OCI-LY1 (cell line): Measurements from ENCODE around the gene NSD1.

Experiments used
- H2AFZ ChIP-seq: fragments of 200-600 bp; sonication (generic), shearing (Covaris generic); 2 replicates; pipeline ENCODE4 v1.6.0; 2014; ENCODE audit warnings: antibody characterized with exemption, mild to moderate bottlenecking, low read length
- H3F3A ChIP-seq: fragments of 200-600 bp; sonication (generic), shearing (Covaris generic); 2 replicates; pipeline ENCODE4 v1.6.0; 2014; ENCODE audit warnings: mild to moderate bottlenecking, antibody characterized with exemption, low read length, moderate library complexity; ENCODE audit not compliant: insufficient read depth
- H3K27ac ChIP-seq: fragments of 200-600 bp; sonication (generic); 2 replicates; pipeline ENCODE4 v1.5.1; 2014; ENCODE audit warnings: low read length, mixed run types, mild to moderate bottlenecking, low read depth; ENCODE audit not compliant: poor library complexity, severe bottlenecking
- H3K27me3 ChIP-seq: fragments of 200-600 bp; sonication (generic); 2 replicates; pipeline ENCODE4 v1.6.0; 2014; ENCODE audit warnings: antibody characterized with exemption, mild to moderate bottlenecking, low read length, moderate library complexity; ENCODE audit not compliant: insufficient read depth
- H3K36me3 ChIP-seq: fragments of 200-600 bp; sonication (generic); 2 replicates; pipeline ENCODE4 v1.6.1; 2014; ENCODE audit warnings: mild to moderate bottlenecking, antibody characterized with exemption, low read length, moderate library complexity, mixed read lengths; ENCODE audit not compliant: insufficient read depth
- H3K4me1 ChIP-seq: fragments of 200-600 bp; sonication (generic); 2 replicates; pipeline ENCODE4 v1.5.1; 2014; ENCODE audit warnings: mild to moderate bottlenecking, low read length, moderate library complexity; ENCODE audit not compliant: insufficient read depth, severe bottlenecking
- H3K4me2 ChIP-seq: fragments of 200-600 bp; sonication (generic), shearing (Covaris generic); 2 replicates; pipeline ENCODE4 v1.6.1; 2014; ENCODE audit warnings: low read length
- H3K4me3 ChIP-seq: fragments of 200-600 bp; sonication (generic); 2 replicates; pipeline ENCODE4 v1.5.1; 2014; ENCODE audit warnings: low read length, low read depth, mild to moderate bottlenecking, mixed read lengths; ENCODE audit not compliant: poor library complexity, severe bottlenecking
- H3K79me2 ChIP-seq: fragments of 200-600 bp; shearing (Covaris generic); 2 replicates; pipeline ENCODE4 v1.6.1; 2016; ENCODE audit warnings: mixed run types, low read length, mixed read lengths; ENCODE audit not compliant: insufficient read depth
- H3K9ac ChIP-seq: fragments of 200-600 bp; sonication (generic), shearing (Covaris generic); 2 replicates; pipeline ENCODE4 v1.6.1; 2014; ENCODE audit warnings: mild to moderate bottlenecking, low read length, mixed read lengths
- H3K9me2 ChIP-seq: fragments of 200-600 bp; sonication (generic), shearing (Covaris generic); 2 replicates; pipeline ENCODE4 v1.6.1; 2014; ENCODE audit warnings: low read depth, mild to moderate bottlenecking, low read length, mixed read lengths
- H3K9me3 ChIP-seq: fragments of 200-600 bp; shearing (Covaris generic); 2 replicates; pipeline ENCODE4 v1.6.1; 2014; ENCODE audit warnings: low read length, mixed read lengths
- H4K20me1 ChIP-seq: fragments of 200-600 bp; sonication (generic), shearing (Covaris generic); 2 replicates; pipeline ENCODE4 v1.6.0; 2016; ENCODE audit warnings: mild to moderate bottlenecking, low read length; ENCODE audit not compliant: insufficient read depth
- EZH2 ChIP-seq: fragments of 200-600 bp; sonication (generic), shearing (Covaris generic); IDR thresholded peaks from 2 replicates; pipeline ENCODE4 v1.8.0; 2017; ENCODE audit warnings: borderline replicate concordance, mixed run types, mild to moderate bottlenecking, antibody characterized with exemption, low read length, moderate library complexity, mixed read lengths
- TF ChIP-seq, protein P1 (sequence below): fragments of 200-600 bp; sonication (generic), shearing (Covaris generic); IDR thresholded peaks from 2 replicates; pipeline ENCODE4 v1.5.1; 2017; ENCODE audit warnings: mild to moderate bottlenecking, antibody characterized with exemption, low read length, moderate library complexity, mixed read lengths

Gene NSD1

DNA sequence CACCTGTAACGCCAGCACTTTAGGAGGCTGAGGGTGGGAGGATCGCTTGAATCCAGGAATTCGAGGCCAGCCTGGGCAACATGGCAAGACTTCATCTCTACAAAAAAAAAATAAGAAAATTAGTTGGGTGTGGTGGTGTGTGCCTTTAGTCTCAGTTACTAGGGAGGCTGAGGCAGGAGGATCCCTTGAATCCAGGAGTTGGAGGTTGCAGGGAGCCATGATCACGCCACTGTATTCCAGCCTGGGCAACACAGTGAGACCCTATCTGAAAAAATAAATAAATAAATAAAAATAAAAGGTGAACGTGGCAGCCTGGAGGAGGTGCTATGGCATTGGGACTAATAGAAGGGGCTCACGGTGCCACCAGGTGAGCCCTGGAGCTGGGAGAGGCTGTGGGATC is 39.8 kb upstream of the NSD1 start:
- no peaks in the 10 kb centered on the region for H4K20me1 ChIP-seq
- no peaks in the 10 kb centered on the region for H3K9me2 ChIP-seq
- H3K27me3 ChIP-seq, result peaks cover 10% of the 10 kb centered on the region; the same call in 1 of the 2 replicates
- no peak overlapping the region for H3K4me3 ChIP-seq
- no peaks in the 10 kb centered on the region for H3K36me3 ChIP-seq
- H3K27ac ChIP-seq, result no peak overlapping the region
- no peak overlapping the region for H3K9ac ChIP-seq
- H3K4me1 ChIP-seq, result no peaks in the 10 kb centered on the region
- no peak for TF ChIP-seq EZH2
- TF ChIP-seq, protein P1, sequence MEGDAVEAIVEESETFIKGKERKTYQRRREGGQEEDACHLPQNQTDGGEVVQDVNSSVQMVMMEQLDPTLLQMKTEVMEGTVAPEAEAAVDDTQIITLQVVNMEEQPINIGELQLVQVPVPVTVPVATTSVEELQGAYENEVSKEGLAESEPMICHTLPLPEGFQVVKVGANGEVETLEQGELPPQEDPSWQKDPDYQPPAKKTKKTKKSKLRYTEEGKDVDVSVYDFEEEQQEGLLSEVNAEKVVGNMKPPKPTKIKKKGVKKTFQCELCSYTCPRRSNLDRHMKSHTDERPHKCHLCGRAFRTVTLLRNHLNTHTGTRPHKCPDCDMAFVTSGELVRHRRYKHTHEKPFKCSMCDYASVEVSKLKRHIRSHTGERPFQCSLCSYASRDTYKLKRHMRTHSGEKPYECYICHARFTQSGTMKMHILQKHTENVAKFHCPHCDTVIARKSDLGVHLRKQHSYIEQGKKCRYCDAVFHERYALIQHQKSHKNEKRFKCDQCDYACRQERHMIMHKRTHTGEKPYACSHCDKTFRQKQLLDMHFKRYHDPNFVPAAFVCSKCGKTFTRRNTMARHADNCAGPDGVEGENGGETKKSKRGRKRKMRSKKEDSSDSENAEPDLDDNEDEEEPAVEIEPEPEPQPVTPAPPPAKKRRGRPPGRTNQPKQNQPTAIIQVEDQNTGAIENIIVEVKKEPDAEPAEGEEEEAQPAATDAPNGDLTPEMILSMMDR, result no peak
- H2AFZ ChIP-seq, result no peak overlapping the region
- H3K9me3 ChIP-seq, result no peaks in the 10 kb centered on the region
- no peaks in the 10 kb centered on the region for H3F3A ChIP-seq
- no peaks in the 10 kb centered on the region for H3K79me2 ChIP-seq
- no peak overlapping the region for H3K4me2 ChIP-seq

DNA sequence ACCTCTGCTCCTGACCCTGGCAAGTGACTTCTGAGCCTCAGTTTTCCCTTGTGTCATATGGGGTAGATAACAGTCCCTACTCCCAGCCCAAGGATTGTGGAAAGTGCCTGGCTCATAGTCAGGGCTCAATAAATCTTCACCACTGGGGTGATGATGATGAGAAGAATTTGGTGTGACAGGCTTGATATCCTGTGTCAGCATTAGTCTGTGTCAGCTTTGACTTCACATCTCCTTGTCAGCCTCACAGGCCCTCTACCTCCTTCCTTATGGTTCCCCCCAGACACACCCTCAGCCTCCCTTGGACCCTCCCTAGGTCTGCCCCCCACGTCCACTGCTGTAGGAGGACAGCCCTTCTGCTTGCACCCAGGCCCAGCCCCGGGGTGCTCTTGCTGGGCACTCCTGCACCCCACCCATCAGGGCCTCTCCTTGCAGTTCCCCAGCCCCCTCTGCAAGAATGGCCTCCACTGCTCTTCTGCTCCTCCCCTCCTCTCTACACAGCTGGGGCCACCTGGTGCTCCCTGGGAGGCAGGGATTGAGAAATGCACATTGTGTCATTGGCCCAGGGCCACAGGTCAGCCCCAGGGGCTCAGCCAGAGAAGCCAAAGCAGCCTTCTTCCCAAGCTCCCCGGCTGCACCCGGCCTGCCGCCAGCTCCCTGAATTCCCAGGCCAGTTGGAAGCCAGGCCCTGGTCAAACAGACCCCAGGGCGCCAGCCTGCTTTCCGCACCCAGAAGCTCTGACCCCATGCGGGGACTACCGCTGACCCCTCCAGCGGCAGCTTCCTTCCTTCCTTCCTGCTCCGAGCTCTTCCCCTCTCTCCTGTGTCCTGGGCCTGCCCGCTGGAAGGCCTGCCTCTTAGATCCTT is 39.1 kb upstream of the NSD1 start:
- H3K4me3 ChIP-seq, result no peak overlapping the region
- H2AFZ ChIP-seq, result no peak overlapping the region

DNA sequence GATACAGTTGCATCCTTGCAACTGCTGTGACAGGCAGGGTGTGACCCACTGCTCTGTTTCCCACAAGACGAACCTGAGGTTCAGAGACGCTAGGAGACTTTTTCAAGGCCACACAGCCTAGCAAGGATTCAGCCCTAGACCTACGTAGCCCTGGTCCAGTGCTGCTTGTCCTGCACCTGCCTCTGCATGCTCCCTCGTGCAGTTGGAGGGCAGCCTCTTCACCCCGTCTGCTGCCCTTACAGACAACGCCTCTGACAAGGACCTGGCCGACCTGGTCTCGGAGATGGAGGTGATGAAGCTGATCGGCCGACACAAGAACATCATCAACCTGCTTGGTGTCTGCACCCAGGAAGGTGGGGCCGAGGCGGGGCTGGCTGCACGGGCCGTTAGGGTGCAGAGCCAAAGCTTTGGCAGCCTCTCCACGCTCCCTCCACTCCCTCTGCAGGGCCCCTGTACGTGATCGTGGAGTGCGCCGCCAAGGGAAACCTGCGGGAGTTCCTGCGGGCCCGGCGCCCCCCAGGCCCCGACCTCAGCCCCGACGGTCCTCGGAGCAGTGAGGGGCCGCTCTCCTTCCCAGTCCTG is 38.4 kb upstream of the NSD1 start:
- Histone ChIP-seq H3K27ac (no peak overlapping the region), H3K9ac (no peak overlapping the region), H4K20me1 (no peaks in the 10 kb centered on the region), H2AFZ (no peak overlapping the region), H3K79me2 (no peaks in the 10 kb centered on the region), H3K9me3 (no peaks in the 10 kb centered on the region), H3K9me2 (no peaks in the 10 kb centered on the region), H3K4me3 (no peak overlapping the region), H3K4me2 (no peak overlapping the region), H3K27me3 (peaks cover 10% of the 10 kb centered on the region; the same call in 1 of the 2 replicates), H3K4me1 (no peaks in the 10 kb centered on the region), H3K36me3 (no peaks in the 10 kb centered on the region), H3F3A (no peaks in the 10 kb centered on the region)
- TF ChIP-seq EZH2, result no peak
- TF ChIP-seq, protein P1, result no peak

More for the DNA sequence above, 39.1 kb upstream of the NSD1 start:
- no peaks in the 10 kb centered on the region for H3K9me2 ChIP-seq
- H3K27me3 ChIP-seq, result peaks cover 10% of the 10 kb centered on the region; the same call in 1 of the 2 replicates
- no peaks in the 10 kb centered on the region for H3K36me3 ChIP-seq
- no peaks in the 10 kb centered on the region for H3K79me2 ChIP-seq
- H3K4me1 ChIP-seq, result no peaks in the 10 kb centered on the region
- no peaks in the 10 kb centered on the region for H3K9me3 ChIP-seq
- H3K4me2 ChIP-seq, result no peak overlapping the region
- H3K9ac ChIP-seq, result no peak overlapping the region
- TF ChIP-seq EZH2, result no peak
- TF ChIP-seq, protein P1, result no peak
- no peaks in the 10 kb centered on the region for H3F3A ChIP-seq
- H4K20me1 ChIP-seq, result no peaks in the 10 kb centered on the region
- H3K27ac ChIP-seq, result no peak overlapping the region
